Measurements from ENCODE around the gene MYO3B. TPM values are rescaled to one million over a fixed set of nuclear protein-coding genes. Genes with fewer than 3 reads are reported as not detected.

Gene MYO3B
- total RNA-seq, 2 donors from 2014 or later = 0.31 TPM; not detected in 1

GRCh38 chr2:170368370-170368769 is 190.4 kb downstream of the MYO3B start:
- Mint-ChIP-seq H3K4me1 (ENCODE audit: low read depth in 2 of 2) (peaks cover 5 to 8% of the 10 kb centered on the region in 2 donors), H3K9me3 (no peaks in the 10 kb centered on the region), H3K36me3 (no peaks in the 10 kb centered on the region), H3K27ac (no peak overlapping the region), H3K4me3 (peak overlapping the region; percentile 46), H3K27me3 (peaks cover 45 to 55% of the 10 kb centered on the region in 2 donors)
- ATAC-seq (no peak), DNase-seq (ENCODE audit: low spot score) (no peak)

- ATAC-seq = no peak
- H3K4me1 Mint-ChIP-seq (ENCODE audit: low read depth in 2 of 2) = peaks cover 5 to 8% of the 10 kb centered on the region in 2 donors
- no peaks in the 10 kb centered on the region for H3K9me3 Mint-ChIP-seq
- H3K4me3 Mint-ChIP-seq = no peak overlapping the region
- no peak for DNase-seq (ENCODE audit: low spot score)
- peaks cover 51 to 63% of the 10 kb centered on the region in 2 donors for H3K27me3 Mint-ChIP-seq
- no peak overlapping the region for H3K27ac Mint-ChIP-seq
- H3K36me3 Mint-ChIP-seq = no peaks in the 10 kb centered on the region
Observed at GRCh38 chr2:170369228-170369627, 191.3 kb downstream of the MYO3B start.

DNA sequence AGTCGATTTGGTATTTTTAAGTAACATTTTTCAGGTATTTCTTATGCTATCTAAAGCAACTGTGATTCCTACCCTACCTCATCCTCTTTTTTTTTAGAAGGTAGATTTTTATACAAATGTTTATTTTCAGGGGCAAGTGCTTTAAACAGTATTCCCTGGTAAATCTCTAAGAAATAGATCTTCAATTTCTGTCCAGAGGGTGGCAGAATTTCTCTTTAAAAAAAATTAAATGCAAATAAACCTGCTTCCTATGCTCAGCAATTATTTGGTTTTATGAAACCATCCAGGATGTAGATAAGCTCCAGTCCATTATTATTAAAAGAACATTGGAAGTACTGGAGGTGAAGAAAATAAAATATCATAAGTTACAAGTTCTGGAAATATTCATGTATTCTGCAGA is 191.9 kb downstream of the MYO3B start:
- Mint-ChIP-seq H3K4me3 (no peak overlapping the region), H3K36me3 (no peaks in the 10 kb centered on the region), H3K4me1 (ENCODE audit: low read depth in 2 of 2) (peaks cover 5 to 8% of the 10 kb centered on the region in 2 donors), H3K27ac (no peak overlapping the region), H3K9me3 (no peaks in the 10 kb centered on the region), H3K27me3 (peaks cover 51 to 63% of the 10 kb centered on the region in 2 donors)
- ATAC-seq (no peak), DNase-seq (ENCODE audit: low spot score) (no peak)

- Mint-ChIP-seq H3K27ac (no peak overlapping the region), H3K36me3 (no peaks in the 10 kb centered on the region), H3K27me3 (peaks cover 46 to 64% of the 10 kb centered on the region in 2 donors), H3K4me3 (no peak overlapping the region), H3K9me3 (no peaks in the 10 kb centered on the region), H3K4me1 (ENCODE audit: low read depth in 2 of 2) (peaks cover 5 to 8% of the 10 kb centered on the region in 2 donors)
- DNase-seq (ENCODE audit: low spot score) (no peak), ATAC-seq (no peak)
Observed at GRCh38 chr2:170371231-170371998, 193.5 kb downstream of the MYO3B start.

GRCh38 chr2:170375192-170375591 is 197.2 kb downstream of the MYO3B start:
- no peak overlapping the region for H3K27ac Mint-ChIP-seq
- H3K4me3 Mint-ChIP-seq = no peak overlapping the region
- H3K27me3 Mint-ChIP-seq = peaks cover 35 to 60% of the 10 kb centered on the region in 2 donors
- H3K4me1 Mint-ChIP-seq (ENCODE audit: low read depth in 2 of 2) = no peaks in the 10 kb centered on the region
- no peaks in the 10 kb centered on the region for H3K36me3 Mint-ChIP-seq
- DNase-seq (ENCODE audit: low spot score) = no peak
- no peaks in the 10 kb centered on the region for H3K9me3 Mint-ChIP-seq
- no peak for ATAC-seq

DNA sequence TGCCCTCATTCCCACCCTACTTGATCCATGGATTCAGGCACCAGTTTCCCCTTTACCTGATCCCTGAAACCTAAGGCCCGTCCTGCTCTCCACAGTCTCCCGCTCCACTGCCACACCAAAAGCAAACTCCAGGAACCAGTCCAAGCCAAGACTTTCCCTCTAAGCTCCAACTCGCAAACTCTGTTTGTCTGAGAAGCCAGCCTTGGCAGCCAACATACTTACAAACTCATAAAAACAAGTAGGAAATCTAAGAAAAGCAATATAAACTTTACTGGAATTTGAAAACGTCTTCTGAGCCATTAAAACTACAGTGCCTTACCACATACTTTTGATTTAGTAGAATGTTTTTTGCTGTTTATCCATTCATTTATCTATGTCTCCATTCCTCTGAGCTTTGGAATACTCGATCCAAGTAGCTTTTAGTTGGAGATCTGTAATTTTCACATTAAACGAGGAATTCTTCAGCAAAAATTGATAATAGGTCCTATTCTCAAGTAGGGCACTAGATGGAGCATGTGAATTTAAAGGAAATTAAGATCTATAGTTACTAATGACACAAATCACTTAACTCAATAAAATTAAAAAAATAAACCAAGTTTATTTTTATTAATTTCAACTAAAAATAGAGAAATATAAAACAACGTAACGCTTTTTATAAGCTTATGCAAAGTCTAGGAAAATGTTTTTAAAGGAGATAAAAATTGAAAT is 199.7 kb downstream of the MYO3B start:
- DNase-seq (ENCODE audit: low spot score) (no peak), ATAC-seq (no peak)
- Mint-ChIP-seq H3K4me1 (ENCODE audit: low read depth in 2 of 2) (no peaks in the 10 kb centered on the region), H3K27ac (no peak overlapping the region), H3K9me3 (no peaks in the 10 kb centered on the region), H3K27me3 (peaks cover 24 to 40% of the 10 kb centered on the region in 2 donors), H3K4me3 (no peak overlapping the region), H3K36me3 (no peaks in the 10 kb centered on the region)

DNA sequence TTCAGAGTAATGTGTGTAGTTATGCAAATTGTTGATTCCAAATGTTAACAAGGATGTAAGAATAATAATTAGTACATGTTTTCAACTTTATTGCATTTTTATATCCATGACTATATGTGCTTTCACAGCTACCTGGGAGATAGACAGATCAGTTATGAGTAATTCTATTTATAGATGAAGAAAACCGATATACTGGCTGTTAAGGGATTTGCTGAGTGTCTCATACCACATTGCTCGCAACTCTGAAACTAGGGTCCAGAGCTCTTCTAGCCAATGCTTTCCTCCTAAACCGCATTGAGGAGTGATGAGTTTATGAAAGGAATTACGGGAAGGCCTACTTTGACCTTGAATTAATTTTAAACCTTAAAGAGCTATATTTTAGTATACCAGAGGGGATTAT is 202.3 kb downstream of the MYO3B start:
- DNase-seq (ENCODE audit: low spot score) = no peak
- Mint-ChIP-seq H3K4me3 (no peak overlapping the region), H3K27me3 (peaks cover 17 to 32% of the 10 kb centered on the region in 2 donors), H3K4me1 (ENCODE audit: low read depth in 2 of 2) (no peaks in the 10 kb centered on the region), H3K9me3 (no peaks in the 10 kb centered on the region), H3K27ac (no peak overlapping the region), H3K36me3 (no peaks in the 10 kb centered on the region)
- ATAC-seq = no peak

DNA sequence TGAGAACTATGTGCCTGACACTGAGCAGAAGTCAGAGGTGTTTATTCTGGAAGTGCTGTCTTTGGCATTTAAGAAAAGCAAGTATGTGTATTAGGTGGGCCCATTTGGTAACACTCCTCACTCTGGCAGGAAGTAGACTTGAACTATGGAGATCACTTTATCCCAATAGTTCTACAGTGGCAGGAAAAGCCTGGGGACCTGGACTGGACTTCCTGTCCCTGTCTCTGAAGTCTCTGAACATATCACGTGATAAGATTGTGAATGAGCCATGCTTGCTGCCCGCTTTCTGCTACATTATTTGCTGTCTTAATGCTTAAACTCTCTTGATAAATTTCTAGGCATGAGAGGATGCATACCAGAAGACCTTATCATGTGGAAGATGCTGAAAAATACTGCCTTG is 203.7 kb downstream of the MYO3B start:
- Mint-ChIP-seq H3K27ac (no peak overlapping the region), H3K27me3 (peaks cover 11 to 32% of the 10 kb centered on the region in 2 donors), H3K4me3 (no peak overlapping the region), H3K9me3 (no peaks in the 10 kb centered on the region), H3K4me1 (ENCODE audit: low read depth in 2 of 2) (no peaks in the 10 kb centered on the region), H3K36me3 (no peaks in the 10 kb centered on the region)
- ATAC-seq = no peak
- DNase-seq (ENCODE audit: low spot score) = no peak

- Mint-ChIP-seq H3K36me3 (no peaks in the 10 kb centered on the region), H3K4me1 (ENCODE audit: low read depth in 2 of 2) (no peaks in the 10 kb centered on the region), H3K9me3 (no peaks in the 10 kb centered on the region), H3K27ac (no peak overlapping the region), H3K4me3 (no peak overlapping the region), H3K27me3 (peaks cover 15 to 37% of the 10 kb centered on the region in 2 donors)
- ATAC-seq (no peak), DNase-seq (ENCODE audit: low spot score) (no peak)
Observed at GRCh38 chr2:170386554-170386953, 208.6 kb downstream of the MYO3B start.

DNA sequence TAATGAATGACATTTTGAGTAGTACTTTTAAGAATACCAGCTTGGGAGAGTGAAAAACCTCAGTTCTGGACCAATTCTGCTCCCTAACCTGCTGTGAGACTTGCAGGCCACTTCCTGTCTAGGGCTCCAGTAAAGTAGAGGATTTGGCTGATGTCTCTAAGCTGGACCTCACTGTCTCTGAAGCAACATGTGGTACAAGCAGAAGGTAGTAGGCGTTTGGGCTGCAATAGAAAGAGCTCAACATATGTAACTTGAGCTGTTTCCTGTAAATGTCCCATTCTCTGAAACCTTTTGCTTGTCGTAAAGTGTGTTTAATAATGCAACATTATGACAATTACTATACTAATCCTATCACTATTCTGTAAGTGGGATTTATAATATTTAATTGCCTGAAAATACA is 213.1 kb downstream of the MYO3B start:
- H3K27me3 Mint-ChIP-seq = peaks cover 23 to 32% of the 10 kb centered on the region in 2 donors
- no peaks in the 10 kb centered on the region for H3K36me3 Mint-ChIP-seq
- no peak overlapping the region for H3K27ac Mint-ChIP-seq
- no peaks in the 10 kb centered on the region for H3K4me1 Mint-ChIP-seq (ENCODE audit: low read depth in 2 of 2)
- DNase-seq (ENCODE audit: low spot score) (no peak), ATAC-seq (no peak)
- no peak overlapping the region for H3K4me3 Mint-ChIP-seq
- H3K9me3 Mint-ChIP-seq = no peaks in the 10 kb centered on the region

GRCh38 chr2:170391697-170392096 is 213.8 kb downstream of the MYO3B start:
- Mint-ChIP-seq H3K9me3 (no peaks in the 10 kb centered on the region), H3K36me3 (no peaks in the 10 kb centered on the region), H3K4me1 (ENCODE audit: low read depth in 2 of 2) (no peaks in the 10 kb centered on the region), H3K27me3 (peaks cover 27 to 32% of the 10 kb centered on the region in 2 donors), H3K27ac (no peak overlapping the region), H3K4me3 (no peak overlapping the region)
- ATAC-seq (no peak), DNase-seq (ENCODE audit: low spot score) (no peak)

DNA sequence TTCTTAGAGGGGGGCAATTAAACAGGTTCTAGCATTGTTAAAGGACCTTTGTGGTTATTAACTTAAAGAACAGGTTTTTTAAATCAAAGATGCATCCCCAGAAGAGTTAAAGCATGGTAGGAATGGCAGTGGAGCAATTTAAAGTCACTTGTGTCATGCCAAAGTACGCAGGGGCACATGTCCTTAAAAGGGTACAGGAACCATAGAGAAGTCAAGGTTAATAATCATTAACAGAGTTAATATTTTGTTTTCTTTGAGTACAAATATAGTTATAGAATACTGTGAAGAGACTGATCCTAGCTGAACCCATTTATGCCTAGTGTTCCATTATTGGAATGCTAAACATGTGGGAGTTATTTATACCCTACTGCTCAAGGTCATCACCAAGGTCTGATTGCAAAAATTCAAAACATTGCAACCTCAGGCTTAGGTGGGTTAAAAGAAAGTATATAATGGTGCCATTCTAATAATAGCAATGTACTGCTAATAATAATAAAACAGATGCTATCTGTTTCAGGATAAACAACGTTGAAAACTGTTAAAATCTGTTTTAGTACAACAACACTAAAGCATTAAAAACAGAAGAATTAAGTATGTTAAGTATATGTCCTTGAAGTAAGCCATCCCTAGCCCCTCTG is 216.0 kb downstream of the MYO3B start:
- Mint-ChIP-seq H3K4me1 (ENCODE audit: low read depth in 2 of 2) (no peaks in the 10 kb centered on the region), H3K27me3 (peaks cover 20 to 28% of the 10 kb centered on the region in 2 donors), H3K4me3 (no peak overlapping the region), H3K9me3 (no peaks in the 10 kb centered on the region), H3K27ac (no peak overlapping the region), H3K36me3 (no peaks in the 10 kb centered on the region)
- DNase-seq (ENCODE audit: low spot score) = no peak
- ATAC-seq = no peak

DNA sequence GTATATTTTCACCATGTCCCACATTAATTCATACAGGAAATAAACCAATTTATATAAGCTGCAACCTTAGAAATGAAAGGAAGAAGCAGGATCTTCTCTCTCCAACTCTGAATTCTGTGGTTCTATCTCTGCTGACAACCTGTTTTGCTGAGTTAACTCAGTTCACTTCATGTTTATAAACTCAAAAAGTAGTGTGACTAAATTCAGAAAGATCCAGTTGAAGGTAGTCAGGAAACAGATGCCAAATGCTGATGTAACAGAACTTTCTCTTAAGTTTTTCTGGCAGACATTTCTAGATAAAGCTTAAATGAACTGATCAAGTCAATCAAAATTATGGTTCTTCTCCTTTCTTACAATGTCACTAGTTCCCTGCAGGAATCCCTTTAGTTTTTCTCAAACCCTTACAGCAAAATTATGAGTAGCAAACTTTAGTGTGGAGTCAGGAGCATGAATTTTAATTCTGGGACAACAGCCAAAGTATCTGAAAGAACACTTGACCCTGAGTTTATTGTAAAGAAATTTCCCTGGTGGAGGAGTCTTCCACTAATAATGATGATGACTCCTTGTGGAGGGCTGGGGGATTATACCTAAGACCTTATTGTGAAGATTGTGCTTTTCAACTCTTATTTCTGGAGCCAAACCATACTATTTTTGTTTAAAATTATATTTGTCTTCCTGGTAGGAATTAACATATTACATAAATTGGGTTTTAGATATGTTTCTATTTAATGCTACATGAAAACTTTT is 216.9 kb downstream of the MYO3B start:
- Mint-ChIP-seq H3K9me3 (no peaks in the 10 kb centered on the region), H3K27ac (no peak overlapping the region), H3K4me1 (ENCODE audit: low read depth in 2 of 2) (no peaks in the 10 kb centered on the region), H3K4me3 (no peak overlapping the region), H3K36me3 (no peaks in the 10 kb centered on the region), H3K27me3 (peaks cover 20 to 32% of the 10 kb centered on the region in 2 donors)
- ATAC-seq (no peak), DNase-seq (ENCODE audit: low spot score) (no peak)

All from natural killer cell treated with Interleukin-12 subunit alpha and Interleukin-12 subunit beta and Interleukin-15 and Interleukin-18, amount 100 ng/mL, for 72 hours (primary cell).